Stimulated activated CD4-positive, alpha-beta T cell treated with anti-CD3 and anti-CD28 coated beads, TNF-alpha, amount 100 ng/mL, for 48 hours (primary cell): ENCODE results near the gene MPRIP.
"Not testable (repeated sequence)": the region's sequence is repeated elsewhere in the genome, so short reads cannot be mapped to it uniquely, and the experiment has no call there.

Experiments used
- DNase-seq, 3 donors: peaks; one replicate each; pipeline ENCODE4 v3.0.0-alpha.2; 2020; ENCODE audit warnings: low read depth in 3 of 3

MPRIP gene

DNA sequence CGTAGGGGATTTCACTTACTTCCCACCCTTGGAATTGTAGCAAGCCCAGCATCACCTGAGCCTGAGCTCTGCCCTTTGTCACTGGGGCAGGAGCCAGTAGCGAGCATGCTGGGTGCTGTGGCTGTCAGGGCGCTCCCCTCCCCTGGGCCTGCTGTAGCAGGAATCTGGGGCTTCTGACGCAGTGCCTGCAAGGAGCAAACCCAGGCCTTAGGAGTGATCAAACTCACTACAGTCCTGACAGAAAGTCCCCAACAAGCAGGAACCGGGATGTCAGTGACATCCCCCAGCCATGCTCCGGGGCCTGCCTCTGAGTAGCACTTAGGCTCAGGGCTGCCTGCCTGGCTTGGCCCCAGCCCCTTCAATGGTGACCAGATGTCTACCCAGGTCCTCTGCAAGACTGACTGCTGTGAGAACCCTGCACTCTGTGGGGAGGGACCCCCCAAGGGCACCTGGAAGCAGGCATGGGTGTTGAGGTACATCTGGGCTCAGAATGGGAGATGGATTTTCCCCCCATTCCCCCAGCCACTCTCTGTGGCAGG, 140.4 kb downstream of the MPRIP start:
- DNase-seq = no peak

DNA sequence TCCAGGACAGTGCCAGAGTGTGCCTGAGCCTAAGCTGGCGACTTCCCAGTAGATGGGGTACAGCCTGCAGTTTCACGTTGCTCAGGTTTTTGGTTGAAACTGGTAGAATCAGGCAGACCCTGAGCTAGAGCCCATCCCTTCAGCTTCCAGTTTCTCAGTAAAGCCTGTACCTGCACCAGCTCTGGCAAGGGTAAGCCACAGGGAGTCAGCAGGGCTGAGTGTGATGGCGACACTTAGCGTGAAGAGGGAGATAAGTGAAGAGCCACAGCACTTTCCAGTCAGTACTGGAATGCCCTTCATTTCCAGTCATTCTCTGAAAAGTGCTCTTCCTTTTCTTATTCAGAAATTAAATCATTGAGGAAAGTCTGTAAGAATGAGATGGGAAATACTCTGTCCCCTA, 141.5 kb downstream of the MPRIP start:
- no peak for DNase-seq

DNA sequence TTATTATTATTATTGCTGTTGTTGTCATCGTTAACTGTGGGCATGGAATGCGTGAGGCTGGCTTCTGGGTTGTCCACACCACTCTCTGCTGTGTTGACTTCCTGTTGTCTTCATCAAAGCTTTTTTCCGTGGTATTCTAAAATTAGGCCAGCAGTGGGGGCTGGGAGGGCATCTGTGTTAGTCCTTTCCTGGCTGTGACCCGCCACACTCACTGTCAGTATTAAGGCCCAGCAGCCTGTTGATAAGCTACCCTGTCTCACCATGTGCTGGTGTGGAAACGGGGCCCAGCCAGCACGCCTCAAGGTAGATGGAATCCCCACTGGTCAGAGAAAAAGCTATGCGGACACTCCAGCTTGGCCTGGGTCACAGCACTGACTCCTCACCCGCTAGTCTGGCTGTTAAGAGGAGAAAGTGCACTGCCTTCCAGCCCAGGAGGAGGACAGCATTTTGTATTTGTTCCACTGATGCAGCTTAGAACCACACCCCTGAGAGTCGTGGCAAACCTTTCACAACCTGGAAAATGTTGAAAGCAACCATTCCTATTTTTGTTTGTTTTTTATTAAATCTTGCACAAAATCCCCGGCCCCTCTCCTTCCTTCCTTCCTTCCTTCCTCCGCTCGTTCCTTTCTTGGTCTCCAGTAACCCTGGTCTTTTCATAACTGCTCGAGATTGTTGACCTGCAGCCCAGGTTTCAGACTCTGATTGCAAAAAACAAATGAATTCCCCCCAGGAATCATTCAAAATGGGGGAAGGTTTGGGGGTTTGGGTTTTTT, 142.9 kb downstream of the MPRIP start:
- DNase-seq = not testable (repeated sequence)

DNA sequence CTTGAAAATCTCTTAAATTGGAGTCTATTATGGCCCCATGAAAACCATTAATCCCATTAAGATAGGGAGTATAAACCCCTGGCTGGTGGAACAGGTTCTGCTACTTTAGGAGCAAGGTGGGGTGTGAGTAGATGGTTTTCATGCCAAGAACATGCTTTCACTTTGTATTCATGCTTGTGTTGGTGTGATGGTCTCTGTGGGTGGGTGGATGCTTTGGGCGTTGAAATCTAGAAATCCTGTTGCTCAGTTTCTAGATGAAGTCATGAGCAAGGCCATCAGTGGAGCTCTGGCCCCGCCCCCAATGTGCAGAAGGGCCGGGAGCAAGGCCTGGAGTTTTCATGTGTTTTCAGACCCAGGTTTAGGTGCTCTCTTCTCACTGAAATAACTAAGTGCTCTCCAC, 143.8 kb downstream of the MPRIP start:
- peak in 2 of 3 donors; percentile 41 to 42 for DNase-seq

DNA sequence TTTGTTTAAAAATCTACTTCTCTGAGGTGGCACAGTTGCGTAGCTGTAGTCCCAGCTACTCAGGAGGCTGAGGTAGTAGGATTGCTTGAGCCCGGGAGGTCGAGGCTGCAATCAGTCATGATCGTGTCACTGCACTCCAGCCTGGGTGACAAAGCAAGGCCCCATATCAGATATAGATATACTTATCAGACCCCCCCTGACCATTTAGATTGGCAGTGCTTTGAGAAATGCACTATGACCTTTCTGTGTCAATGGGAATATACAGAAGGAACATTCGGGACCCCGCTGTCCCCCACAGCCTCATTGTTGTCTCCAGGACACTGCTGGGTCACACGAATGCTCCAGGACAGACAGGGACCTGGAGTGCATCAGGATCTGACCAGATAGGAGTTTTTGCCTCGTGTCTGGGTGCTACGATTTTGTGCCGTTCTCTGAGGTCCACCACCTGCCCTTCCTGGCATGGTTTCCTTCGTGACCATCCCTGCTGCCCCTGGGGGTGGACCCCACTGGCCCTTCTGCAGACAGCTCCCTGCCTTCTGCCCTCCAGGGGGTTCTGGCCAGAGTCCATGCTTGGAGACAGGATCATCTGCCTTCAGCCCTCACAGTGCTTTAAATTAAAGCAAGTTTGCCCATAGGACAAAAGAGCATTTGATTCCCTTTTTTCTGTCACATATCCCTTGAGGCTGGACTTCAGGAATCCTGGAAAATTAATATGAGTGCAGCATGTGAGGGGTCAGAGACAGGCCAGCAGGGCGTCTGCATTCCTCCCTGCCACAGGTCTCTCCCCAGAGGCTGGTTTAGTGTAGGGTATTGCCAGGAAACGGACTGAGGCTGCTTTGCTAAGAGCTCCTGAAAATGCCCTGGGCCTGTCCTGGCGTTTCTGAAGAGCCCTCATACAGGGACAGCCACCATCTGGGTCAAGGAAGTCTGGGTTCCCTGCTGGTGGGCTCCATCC, 144.6 kb downstream of the MPRIP start:
- no peak for DNase-seq

DNA sequence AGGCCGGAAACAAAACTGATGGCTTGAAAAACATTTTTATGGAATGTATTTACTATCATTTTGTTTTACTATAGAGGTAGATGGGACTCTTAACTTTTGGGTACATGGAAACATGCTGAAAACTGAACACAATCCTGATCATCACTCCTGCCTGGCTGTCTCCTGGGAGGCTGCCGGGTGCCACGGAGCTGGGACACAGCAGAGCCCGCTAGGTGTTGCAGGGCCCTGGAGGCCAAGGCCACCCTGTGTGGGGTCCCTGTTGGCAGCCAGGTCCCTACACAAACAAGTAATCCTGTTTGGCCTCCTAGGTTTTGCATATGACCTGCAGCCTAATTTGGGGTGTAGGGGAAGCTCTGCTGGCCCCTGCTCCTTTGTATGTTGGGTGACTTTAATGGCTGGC, 146.3 kb downstream of the MPRIP start:
- DNase-seq = no peak

DNA sequence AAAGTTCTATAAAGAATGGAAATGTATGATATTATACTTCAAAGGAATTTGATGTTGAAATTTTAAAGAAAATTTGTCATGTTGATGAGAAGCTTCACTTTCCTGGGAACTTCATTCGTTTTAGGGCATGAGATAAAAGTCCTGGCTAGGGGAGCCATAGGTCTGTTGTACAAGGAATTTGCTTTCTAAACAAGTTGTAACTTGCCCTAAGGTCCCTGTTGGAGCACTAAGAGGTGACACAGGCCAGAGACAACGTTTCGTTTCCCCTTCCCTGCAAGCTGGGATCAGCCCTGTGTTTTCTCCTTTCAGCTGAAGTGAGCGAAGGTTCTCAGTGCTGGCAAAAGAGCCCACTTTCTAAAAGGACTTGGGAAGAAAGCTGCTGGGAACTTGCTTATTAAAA, 147.3 kb downstream of the MPRIP start:
- DNase-seq = no peak

DNA sequence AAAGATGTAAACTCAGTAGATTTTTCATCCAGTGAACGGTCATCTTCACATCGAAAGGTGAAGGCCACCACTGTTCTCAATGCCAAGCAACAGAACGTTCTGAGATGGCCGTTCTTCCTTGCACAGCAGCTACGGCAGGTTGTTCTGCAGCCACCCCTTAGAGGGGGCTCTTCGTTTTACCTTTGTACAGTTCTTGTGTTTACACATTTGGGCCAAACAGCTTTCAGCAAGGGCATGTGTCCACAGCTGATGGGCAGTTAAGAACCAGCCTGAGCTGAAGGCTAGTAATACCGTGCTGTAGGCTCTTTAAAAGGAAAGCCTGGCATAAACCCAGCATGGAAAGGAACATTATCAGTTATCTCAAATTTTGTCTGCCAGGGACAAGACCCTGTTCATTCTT, 147.9 kb downstream of the MPRIP start:
- no peak for DNase-seq

DNA sequence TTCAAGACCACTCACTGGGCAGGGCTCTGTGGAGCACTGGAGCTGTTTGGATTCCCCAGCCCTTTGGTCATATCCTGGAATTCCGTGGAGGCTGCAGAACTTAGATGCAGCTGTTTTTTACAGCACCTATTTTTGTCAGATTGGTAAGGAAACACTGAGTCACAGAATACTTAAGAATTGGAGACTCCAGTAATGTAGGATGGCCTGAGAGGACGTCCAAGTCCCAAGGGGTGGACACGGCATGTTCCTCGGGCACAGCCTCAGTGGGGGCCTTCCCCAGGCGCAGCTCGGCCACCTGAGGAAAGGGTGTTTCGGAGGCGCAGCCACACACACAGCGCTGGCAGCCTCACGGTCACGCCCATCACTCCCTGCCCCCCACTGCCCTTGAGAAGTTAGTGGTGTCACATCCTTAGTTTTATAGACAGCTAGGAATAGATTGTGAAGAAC, 149.1 kb downstream of the MPRIP start:
- no peak for DNase-seq

DNA sequence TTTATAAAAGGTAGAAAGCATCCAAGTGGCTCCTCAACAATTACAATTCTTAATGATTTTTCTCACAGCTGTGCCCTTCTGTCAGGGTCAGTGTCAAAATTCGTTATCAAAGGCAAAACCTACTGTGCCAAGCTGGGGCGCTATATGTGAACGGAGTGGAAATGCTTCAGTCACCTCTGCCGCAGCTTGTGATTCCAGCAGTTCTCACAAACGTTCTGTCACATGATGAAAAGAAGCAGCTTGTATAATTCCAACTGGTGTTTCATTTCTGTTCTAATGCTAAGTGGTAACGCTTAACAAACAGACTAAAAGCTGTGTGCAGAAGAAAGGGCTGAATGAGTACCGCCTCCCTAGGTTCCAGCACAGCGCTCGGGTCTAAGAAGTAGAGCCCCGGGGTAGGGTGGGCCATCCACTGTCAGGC, 149.7 kb downstream of the MPRIP start:
- no peak for DNase-seq

DNA sequence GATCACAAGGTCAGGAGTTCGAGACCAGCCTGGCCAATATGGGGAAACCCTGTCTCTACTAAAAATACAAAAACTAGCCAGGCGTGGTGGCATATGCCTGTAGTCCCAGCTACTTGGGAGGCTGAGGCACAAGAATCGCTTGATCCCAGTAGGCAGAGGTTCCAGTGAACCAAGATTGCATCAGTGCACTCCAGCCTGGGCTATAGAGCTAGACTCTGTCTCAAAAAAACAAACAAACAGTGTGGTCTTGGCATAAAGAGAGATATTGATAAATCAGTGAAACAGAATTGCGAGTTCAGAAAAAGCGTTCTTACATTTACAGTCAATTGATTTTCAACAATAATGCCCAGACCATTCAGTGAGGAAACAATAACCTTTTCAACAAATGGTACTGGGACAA, 153.2 kb downstream of the MPRIP start:
- not testable (repeated sequence) for DNase-seq

DNA sequence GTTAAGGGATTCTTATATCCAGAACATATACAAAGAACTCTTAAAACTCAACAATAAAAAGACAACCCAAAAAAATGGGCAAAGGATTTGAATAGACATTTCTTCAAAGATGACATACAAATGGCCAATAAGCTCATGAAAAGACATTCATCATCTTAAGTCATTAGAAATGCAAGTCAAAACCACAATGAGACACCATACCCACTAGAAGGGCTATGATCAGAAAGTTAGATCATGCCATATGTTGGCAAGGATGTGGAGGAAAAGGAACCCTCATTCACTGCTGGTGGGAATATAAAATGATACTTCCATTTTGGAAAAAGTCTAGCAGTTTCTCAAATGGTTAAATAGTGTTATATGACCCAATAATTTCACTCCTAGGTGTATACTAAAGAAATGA, 154.5 kb downstream of the MPRIP start:
- DNase-seq = no peak

DNA sequence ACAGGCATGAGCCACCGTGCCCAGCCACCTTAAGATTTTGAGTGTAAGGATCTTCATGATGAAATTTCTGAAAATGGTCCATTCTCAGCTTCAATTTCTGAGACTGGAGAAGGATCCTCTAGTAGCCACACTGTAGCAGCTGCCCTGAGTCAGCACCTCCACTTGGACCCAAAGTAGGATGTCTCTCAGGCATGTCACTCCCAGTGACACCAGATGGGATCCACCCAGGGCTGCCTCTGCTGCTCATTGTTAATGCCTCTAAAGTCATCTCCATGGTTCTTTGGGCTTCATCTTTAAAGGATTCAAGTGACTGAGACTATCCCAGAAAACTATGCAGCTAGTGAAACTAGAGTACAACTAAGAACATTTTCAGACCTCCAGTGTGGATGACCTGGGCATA, 156.0 kb downstream of the MPRIP start:
- no peak for DNase-seq

DNA sequence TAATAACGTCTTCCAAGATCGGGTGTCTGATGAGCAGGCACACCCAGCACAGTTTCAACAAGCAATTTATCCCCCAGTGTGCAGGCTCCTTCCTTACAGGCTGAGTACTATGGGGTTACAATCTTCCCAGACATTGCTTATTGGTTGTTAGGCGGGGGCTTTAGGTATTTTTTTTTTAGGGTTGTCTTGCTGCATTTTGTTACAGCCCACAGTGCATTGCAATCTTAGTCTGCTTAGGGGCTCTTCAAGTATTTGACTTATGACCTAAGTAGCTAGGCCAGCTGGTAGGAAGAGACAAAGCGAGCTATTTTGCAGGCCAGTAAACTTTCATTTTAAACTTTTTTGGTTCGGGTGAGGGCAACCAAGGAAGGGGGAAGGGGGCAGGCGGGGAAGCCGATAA, 158.1 kb downstream of the MPRIP start:
- no peak for DNase-seq

DNA sequence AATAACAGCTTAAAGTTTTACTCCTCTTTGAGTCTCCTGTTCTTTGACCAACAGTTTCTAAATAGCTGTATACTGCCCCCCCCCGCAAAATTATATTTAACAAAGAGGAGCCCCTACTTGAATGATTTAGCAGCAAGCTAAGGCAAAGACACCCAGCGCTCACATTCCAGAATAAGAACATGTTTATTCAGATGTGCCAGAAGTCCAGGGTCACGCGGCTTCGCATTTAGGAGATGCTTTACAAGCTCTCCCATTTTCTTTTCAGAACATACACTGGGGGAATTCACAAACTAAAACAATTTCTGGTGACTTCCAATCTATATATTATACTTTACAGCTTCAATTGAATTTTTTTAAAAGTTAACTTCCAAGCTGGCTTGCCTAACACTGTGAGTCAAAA, 158.6 kb downstream of the MPRIP start:
- DNase-seq = no peak

DNA sequence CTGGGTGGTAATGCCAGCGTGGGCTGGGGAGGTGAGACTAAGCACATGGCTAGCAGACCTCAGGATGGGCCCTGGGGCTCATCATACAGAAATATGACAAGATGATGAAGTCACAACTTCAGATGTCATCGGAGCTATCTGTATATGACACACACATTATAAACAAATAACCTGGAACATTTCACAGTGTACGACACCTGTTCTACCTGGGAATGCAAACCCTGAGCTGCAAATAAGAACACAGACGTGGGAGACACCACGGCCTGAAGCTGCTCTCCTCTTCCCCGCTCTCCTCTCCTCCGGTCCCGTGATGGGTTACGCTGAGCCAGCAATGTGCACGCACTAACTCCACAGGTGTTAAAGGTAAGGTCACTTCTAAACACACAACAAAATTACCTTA, 159.0 kb downstream of the MPRIP start:
- DNase-seq = no peak

DNA sequence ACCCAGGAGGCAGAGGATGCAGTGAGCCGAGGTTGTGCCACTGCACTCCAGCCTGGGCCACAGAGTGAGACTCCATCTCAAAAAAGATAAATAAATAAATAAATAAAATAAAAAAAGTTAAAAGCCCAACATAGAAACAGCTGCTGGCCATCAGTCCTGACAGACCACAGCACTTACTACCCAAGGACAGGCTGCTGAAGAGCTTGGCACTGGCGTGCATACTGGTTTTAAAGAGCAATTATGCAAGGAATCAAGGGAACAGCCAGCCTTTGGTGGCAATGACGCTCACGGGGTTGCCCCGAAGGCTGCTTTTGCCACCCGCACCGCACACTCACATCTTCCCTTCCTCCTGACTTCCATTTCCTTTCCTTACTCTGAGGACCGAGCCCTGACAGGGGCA, 159.7 kb downstream of the MPRIP start:
- DNase-seq = no peak

DNA sequence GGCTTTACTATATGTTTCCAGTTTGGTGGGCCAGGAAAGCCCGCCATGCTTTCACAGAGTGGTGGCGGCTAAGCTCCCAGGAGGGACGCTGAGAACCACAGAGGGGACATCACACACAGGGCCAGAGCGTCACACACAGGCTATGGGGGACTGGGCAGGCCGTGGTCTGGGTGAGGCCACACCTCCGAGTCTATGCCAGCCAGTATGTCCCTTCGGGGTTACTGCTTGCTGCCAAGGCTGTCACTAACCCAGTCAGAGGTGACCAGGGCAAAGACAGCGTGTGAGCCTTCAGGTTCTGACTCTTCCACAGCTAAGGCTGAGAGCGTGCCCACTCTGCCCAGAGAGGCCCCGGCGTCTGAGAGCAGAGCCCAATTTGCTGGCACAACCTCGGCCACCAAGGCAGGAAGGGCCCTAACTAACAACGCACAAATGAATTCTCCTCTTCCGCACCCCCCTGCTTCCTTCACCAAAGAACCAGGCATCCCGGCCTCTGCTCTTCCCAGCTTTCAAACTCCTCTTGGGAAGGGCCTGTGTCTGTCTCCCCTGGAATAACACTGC, 161.0 kb downstream of the MPRIP start:
- no peak for DNase-seq

DNA sequence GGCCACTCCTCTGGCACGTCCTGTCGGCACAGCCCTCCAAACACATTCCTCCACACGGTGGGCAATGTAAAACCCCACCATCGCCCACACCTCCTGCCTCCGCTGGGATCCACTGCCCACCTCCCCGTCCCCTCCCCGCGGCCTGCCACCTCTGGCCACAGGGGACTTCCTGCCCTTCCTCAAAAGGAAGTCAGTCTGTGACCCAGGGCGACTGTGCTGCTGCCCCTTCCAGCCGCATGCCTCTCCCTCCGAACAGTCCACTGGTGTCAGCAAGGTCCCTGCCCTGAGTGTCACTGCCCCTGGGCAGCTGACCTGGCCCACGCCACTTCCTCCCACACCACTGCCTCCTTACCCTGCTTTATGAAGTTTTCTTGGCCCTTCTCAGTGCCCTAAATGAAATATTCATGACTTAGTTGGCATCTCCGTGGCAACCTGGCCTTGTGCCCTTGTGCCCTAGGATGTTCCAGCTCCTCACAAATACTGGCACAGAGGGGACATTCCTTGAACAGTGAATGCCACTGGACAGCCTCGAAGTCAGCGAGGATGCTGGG, 161.9 kb downstream of the MPRIP start:
- DNase-seq = no peak

DNA sequence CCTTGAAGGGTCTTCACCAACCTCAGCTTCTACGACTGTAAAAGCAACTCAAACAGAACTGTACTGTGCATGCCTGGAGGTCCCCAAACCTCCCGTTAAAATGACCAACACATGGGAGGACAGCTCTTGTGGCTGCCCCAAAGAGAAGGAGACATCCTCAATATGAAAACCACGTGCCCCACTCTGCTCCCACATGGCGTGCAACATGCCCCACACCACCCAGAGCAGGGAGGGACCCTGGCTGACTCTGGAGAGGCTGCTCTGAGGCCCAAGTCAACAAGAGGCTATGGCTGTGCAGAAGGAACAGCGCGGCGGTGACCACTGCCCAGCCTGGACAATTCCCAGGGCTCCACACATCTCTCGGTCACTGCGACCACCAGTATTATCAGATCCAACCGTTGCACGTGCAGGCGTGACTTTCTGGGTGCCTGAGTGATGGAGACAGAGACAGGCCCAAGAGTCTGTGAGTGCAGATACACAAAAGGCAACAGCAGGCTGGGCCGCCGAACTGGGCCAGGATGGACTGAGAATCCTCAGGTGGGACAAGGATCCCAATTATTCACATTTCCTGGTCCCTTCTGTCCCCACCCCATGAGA, 162.5 kb downstream of the MPRIP start:
- no peak for DNase-seq

DNA sequence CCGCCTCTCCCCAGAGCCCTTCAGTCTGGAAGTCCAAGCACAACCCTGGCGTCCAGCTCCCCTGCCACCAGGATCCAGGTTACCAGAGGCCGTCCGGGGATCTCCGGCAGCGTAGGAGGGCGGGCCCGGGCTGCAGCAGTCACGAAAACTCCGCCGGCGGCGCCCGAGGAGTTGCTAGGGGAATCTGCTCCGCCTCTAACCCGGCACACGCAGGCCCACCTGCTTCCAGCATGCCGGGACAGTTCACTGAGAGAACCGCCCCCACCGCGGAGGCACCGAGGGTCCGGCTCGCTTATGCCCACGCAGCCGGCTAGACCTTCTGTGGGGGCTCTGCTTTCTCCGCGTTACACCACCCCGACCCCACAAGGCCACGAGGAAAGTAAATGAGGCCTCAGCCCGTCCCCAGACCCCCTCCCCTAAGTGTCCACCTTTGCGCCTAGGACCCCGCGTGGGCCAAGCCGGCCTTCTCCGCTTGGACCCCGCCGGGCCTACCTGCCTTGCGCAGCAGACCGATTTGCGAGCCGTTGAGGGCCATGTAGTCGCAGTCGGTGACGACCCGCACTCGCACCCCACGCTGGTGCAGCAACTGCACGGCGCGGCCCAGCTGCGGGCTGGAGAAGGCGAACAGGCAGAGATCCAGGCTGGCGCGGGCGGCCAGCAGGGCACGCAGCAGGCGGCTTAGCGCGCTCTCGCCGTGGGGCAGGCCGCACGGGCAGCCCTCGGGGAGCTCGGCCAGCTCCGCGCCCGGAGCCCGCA, 163.3 kb downstream of the MPRIP start:
- DNase-seq = peak; percentile 45 to 66 (median 51)
